ENCODE results near the gene MAP3K14. TPM values are rescaled to one million over a fixed set of nuclear protein-coding genes. Genes with fewer than 3 reads are reported as not detected.

The MAP3K14 gene
- total and polyA plus RNA-seq, 9 donors: 2.4 to 19.8 (median 10.7) TPM

- H3K9me3 ChIP-seq: no peaks in the 10 kb centered on the region
- peak in 1 of 5 donors; percentile 33 for DNase-seq
- H3K4me1 ChIP-seq (ENCODE audit: insufficient read depth): no peaks in the 10 kb centered on the region
- H3K27ac ChIP-seq: no peak overlapping the region
- no peak for TF ChIP-seq EP300 (IDR thresholded peaks at IDR 0.05)
- TF ChIP-seq CTCF (IDR thresholded peaks at IDR 0.05): no peak
- no peak for TF ChIP-seq POLR2A (IDR thresholded peaks at IDR 0.05)
- intact Hi-C loops (cut with DNase I): no loop called here
- H3K27me3 ChIP-seq: no peaks in the 10 kb centered on the region
- 60 to 69% (median 61%) methylated on average over 4 of the region's 4 CpGs for WGBS, 3 donors
- H3K36me3 ChIP-seq: no peaks in the 10 kb centered on the region
- no peak overlapping the region for H3K4me3 ChIP-seq
These were observed 45.2 kb upstream of the MAP3K14 start for GRCh38 chr17:45361976-45362375.

GRCh38 chr17:45361451-45361850 is 44.6 kb upstream of the MAP3K14 start:
- H3K27ac ChIP-seq: no peak overlapping the region
- H3K4me1 ChIP-seq (ENCODE audit: insufficient read depth): no peaks in the 10 kb centered on the region
- H3K4me3 ChIP-seq: no peak overlapping the region
- intact Hi-C loops (cut with DNase I): no loop called here
- H3K9me3 ChIP-seq: no peaks in the 10 kb centered on the region
- DNase-seq: peak in 1 of 5 donors; percentile 2
- no peaks in the 10 kb centered on the region for H3K27me3 ChIP-seq
- 75 to 82% (median 77%) methylated on average over 3 of the region's 3 CpGs for WGBS, 3 donors
- no peak for TF ChIP-seq CTCF (IDR thresholded peaks at IDR 0.05)
- no peak for TF ChIP-seq EP300 (IDR thresholded peaks at IDR 0.05)
- no peak for TF ChIP-seq POLR2A (IDR thresholded peaks at IDR 0.05)
- H3K36me3 ChIP-seq: no peaks in the 10 kb centered on the region

GRCh38 chr17:45357364-45357997 is 40.7 kb upstream of the MAP3K14 start:
- DNase-seq: no peak
- Histone ChIP-seq H3K27me3 (no peaks in the 10 kb centered on the region), H3K27ac (no peak overlapping the region), H3K4me3 (no peak overlapping the region), H3K36me3 (no peaks in the 10 kb centered on the region), H3K4me1 (ENCODE audit: insufficient read depth) (no peaks in the 10 kb centered on the region), H3K9me3 (no peaks in the 10 kb centered on the region)
- 85 to 89% (median 86%) methylated on average over 5 of the region's 5 CpGs for WGBS, 3 donors
- TF ChIP-seq CTCF (IDR thresholded peaks at IDR 0.05) (no peak), EP300 (IDR thresholded peaks at IDR 0.05) (no peak), POLR2A (IDR thresholded peaks at IDR 0.05) (no peak)
- intact Hi-C loops (cut with DNase I): no loop called here

- TF ChIP-seq CTCF (IDR thresholded peaks at IDR 0.05) (no peak), POLR2A (IDR thresholded peaks at IDR 0.05) (no peak), EP300 (IDR thresholded peaks at IDR 0.05) (no peak)
- intact Hi-C loops (cut with DNase I): no loop called here
These were observed 38.3 kb upstream of the MAP3K14 start for GRCh38 chr17:45355087-45355486.

More at GRCh38 chr17:45355087-45355486, 38.3 kb upstream of the MAP3K14 start:
- Histone ChIP-seq H3K4me1 (ENCODE audit: insufficient read depth) (no peaks in the 10 kb centered on the region), H3K27me3 (no peaks in the 10 kb centered on the region), H3K27ac (no peak overlapping the region), H3K4me3 (no peak overlapping the region), H3K36me3 (no peaks in the 10 kb centered on the region), H3K9me3 (no peaks in the 10 kb centered on the region)
- 51 to 62% (median 60%) methylated on average over 2 of the region's 2 CpGs for WGBS, 3 donors
- peak in 1 of 5 donors; percentile 2 for DNase-seq

Data from ovary (tissue), 9 donors.